Coronary artery (tissue), 2 donors: ENCODE measurements around the gene PHC1.
"Not testable (repeated sequence)": the region's sequence is repeated elsewhere in the genome, so short reads cannot be mapped to it uniquely, and the experiment has no call there.

Source experiments
- DNase-seq: peaks from one replicate; pipeline ENCODE4 v3.0.0-alpha.2; 2017; ENCODE audit warnings: low spot score
- H3K27ac ChIP-seq, 2 donors: fragments of 200-600 bp; sonication (generic); one replicate each; pipeline ENCODE4 v1.5.1; 2016 to 2019
- H3K4me3 ChIP-seq: fragments of 200-600 bp; sonication (generic); 2 replicates; pipeline ENCODE4 v1.5.1; 2016; ENCODE audit warnings: mild to moderate bottlenecking, moderate library complexity
- CTCF ChIP-seq: fragments of 200-600 bp; sonication (generic); IDR thresholded peaks from one replicate; pipeline ENCODE4 v1.5.1; 2019; ENCODE audit warnings: antibody characterized with exemption

PHC1 gene

GRCh38 chr12:8899830-8900229 lies 14.5 kb upstream of the PHC1 start:
- no peak overlapping the region for H3K4me3 ChIP-seq
- TF ChIP-seq CTCF = no peak
- no peak for DNase-seq

GRCh38 chr12:8902703-8903102 lies 11.6 kb upstream of the PHC1 start:
- not testable (repeated sequence) for DNase-seq, H3K4me3 ChIP-seq

More at GRCh38 chr12:8899830-8900229, 14.5 kb upstream of the PHC1 start:
- no peak overlapping the region for H3K27ac ChIP-seq

GRCh38 chr12:8903646-8904045 lies 10.7 kb upstream of the PHC1 start:
- Histone ChIP-seq H3K27ac (no peak overlapping the region), H3K4me3 (no peak overlapping the region)
- TF ChIP-seq CTCF = no peak
- no peak for DNase-seq

More at GRCh38 chr12:8902703-8903102, 11.6 kb upstream of the PHC1 start:
- H3K27ac ChIP-seq = not testable (repeated sequence)

- TF ChIP-seq CTCF = no peak
- no peak for DNase-seq
- Histone ChIP-seq H3K27ac (no peak overlapping the region), H3K4me3 (no peak overlapping the region)
Measured at GRCh38 chr12:8904665-8905064, 9.6 kb upstream of the PHC1 start.

- TF ChIP-seq CTCF = no peak
- DNase-seq = no peak
- Histone ChIP-seq H3K27ac (no peak overlapping the region), H3K4me3 (no peak overlapping the region)
Measured at GRCh38 chr12:8905546-8905945, 8.8 kb upstream of the PHC1 start.

GRCh38 chr12:8906266-8907180 lies 7.8 kb upstream of the PHC1 start:
- no peak for DNase-seq
- H3K27ac ChIP-seq = no peak overlapping the region
- TF ChIP-seq CTCF = no peak
- no peak overlapping the region for H3K4me3 ChIP-seq

- no peak overlapping the region for H3K27ac ChIP-seq
- DNase-seq = no peak
- TF ChIP-seq CTCF = no peak
- H3K4me3 ChIP-seq = no peak overlapping the region
Measured at GRCh38 chr12:8907513-8907912, 6.8 kb upstream of the PHC1 start.
